ENCODE data around the gene PRIMPOL. TPM values are rescaled to one million over a fixed set of nuclear protein-coding genes. Genes with fewer than 3 reads are reported as not detected.
A peak's percentile ranks its signal among the peaks of the same experiment; 100 is the strongest.
"Not testable (repeated sequence)": the region's sequence is repeated elsewhere in the genome, so short reads cannot be mapped to it uniquely, and the experiment has no call there.

PRIMPOL gene
- total and polyA plus RNA-seq, 9 of the 15 experiments (the other 6 are each of a cell fraction or from before 2014, with no cell fraction given) = 11.0 to 32.0 (median 16.1) TPM

DNA sequence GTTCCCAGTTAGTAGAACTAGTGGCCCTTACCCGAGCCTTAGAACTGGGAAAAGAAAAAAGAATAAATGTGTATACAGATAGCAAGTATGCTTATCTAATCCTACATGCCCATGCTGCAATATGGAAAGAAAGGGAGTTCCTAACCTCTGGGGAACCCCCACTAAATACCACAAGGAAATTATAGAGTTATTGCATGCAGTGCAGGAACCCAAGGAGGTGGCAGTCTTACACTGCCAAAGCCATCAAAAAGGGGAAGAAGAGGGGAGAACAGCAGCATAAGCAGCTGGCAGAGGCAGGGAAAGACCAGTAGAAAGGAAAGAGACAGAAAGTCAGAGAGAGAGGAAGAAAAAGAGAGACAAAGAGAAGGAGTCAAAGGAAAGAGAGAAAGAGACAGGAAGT, 90.0 kb downstream of the PRIMPOL start:
- BruUV-seq (replicated peaks); H3K27me3 ChIP-seq (ENCODE audit: control insufficient read depth in 2 of 2, insufficient read depth in 2 of 2, low read length in 2 of 2); H3K79me2 ChIP-seq (ENCODE audit: control insufficient read depth, insufficient read depth, low read length); ATAC-seq; CTCF ChIA-PET (ENCODE audit: low intra/inter-chr PET ratio); H3K9me3 ChIP-seq (replicated peaks; ENCODE audit: control insufficient read depth, insufficient read depth, low read depth, low read length); H4K20me1 ChIP-seq (replicated peaks; ENCODE audit: control insufficient read depth, insufficient read depth, low read length); H3K4me2 ChIP-seq (ENCODE audit: insufficient read depth, low read length); DNase-seq (ENCODE audit: extremely low read depth in 1 of 4, low spot score in 3 of 4); H3K4me3 ChIP-seq; H3K9ac ChIP-seq (ENCODE audit: insufficient read depth in 1 of 2, low read depth in 2 of 2, low read length in 2 of 2); H3K9me1 ChIP-seq (ENCODE audit: control insufficient read depth, insufficient read depth, low read length); in situ Hi-C loops (cut with MboI); FAIRE-seq; H3K27ac ChIP-seq (ENCODE audit: extremely low read depth, low read depth, low read length); H3K36me3 ChIP-seq (ENCODE audit: control insufficient read depth, insufficient read depth, low read length); POLR2A ChIA-PET; H2AFZ ChIP-seq (ENCODE audit: low read depth, low read length); H3K4me1 ChIP-seq (replicated peaks in 1 of 2; ENCODE audit: control insufficient read depth in 2 of 2, insufficient read depth in 2 of 2, low read length in 2 of 2): not testable (repeated sequence)
- 0% methylated on average over 1 of the region's 1 CpG for WGBS (ENCODE audit: insufficient coverage, low coverage, missing lambda C conversion rate)
- TF ChIP-seq TRIM24 (IDR thresholded peaks at IDR 0.05) = peak in 1 of 2 experiments; percentile 41; a peak in 1 of 4 replicates
- intact Hi-C loops (cut with micrococcal nuclease) = loop anchor here (10.0 kb wide), 1 partner anchor 475 kb away; no protein-coding TSS in a partner anchor

DNA sequence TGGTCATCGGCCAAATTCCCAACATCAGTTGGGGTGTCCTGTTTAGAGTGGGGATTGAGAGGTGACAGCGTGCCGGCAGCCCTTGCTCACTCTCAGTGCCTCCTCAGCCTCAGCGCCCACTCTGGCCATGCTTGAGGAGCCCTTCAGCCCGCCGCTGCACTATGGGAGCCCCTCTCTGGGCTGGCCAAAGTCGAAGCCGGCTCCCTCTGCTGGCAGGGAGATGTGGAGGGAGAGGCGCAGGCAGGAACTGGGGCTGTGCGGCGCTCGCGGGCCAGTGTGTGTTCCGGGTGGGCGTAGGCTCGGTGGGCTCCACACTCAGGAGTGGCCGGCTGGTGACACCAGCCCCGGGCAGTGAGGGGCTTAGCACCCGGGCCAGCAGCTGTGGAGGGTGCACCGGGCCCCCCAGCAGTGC, 91.4 kb downstream of the PRIMPOL start:
- in situ Hi-C loops (cut with MboI) = loop anchor here (10.0 kb wide), 1 partner anchor 234 kb away; no protein-coding TSS in a partner anchor
- CTCF ChIA-PET (ENCODE audit: low intra/inter-chr PET ratio) = no interaction called here
- TF ChIP-seq CBX1 (IDR thresholded peaks at IDR 0.05; ENCODE audit: low read depth) (peak; percentile 35; the same call in 1 of the 2 replicates), ZNF717 (CRISPR knock-in tag; IDR thresholded peaks at IDR 0.05) (no peak), HLTF (IDR thresholded peaks at IDR 0.05) (peak; percentile 85), CBFA2T3 (IDR thresholded peaks at IDR 0.05) (no peak), CBX5 (IDR thresholded peaks at IDR 0.05; ENCODE audit: borderline replicate concordance, low read depth) (peak; percentile 75; the same call in 1 of the 2 replicates), CBX3 (IDR thresholded peaks at IDR 0.05; ENCODE audit: borderline replicate concordance in 1 of 2, low read length in 2 of 2) (0 out of 3 replicates have a peak, but pooled peaks of 1 of the 2 experiments have one; percentile 35), RAD21 (CRISPR knock-in tag; conservative IDR thresholded peaks at IDR 0.05 in 1 of 2, IDR thresholded peaks at IDR 0.05 in 1 of 2) (peak in 1 of 2 experiments; percentile 27; a peak in 2 of 4 replicates), ZNF766 (CRISPR knock-in tag; conservative IDR thresholded peaks at IDR 0.05) (no peak)
- TF ChIP-seq, protein P1, sequence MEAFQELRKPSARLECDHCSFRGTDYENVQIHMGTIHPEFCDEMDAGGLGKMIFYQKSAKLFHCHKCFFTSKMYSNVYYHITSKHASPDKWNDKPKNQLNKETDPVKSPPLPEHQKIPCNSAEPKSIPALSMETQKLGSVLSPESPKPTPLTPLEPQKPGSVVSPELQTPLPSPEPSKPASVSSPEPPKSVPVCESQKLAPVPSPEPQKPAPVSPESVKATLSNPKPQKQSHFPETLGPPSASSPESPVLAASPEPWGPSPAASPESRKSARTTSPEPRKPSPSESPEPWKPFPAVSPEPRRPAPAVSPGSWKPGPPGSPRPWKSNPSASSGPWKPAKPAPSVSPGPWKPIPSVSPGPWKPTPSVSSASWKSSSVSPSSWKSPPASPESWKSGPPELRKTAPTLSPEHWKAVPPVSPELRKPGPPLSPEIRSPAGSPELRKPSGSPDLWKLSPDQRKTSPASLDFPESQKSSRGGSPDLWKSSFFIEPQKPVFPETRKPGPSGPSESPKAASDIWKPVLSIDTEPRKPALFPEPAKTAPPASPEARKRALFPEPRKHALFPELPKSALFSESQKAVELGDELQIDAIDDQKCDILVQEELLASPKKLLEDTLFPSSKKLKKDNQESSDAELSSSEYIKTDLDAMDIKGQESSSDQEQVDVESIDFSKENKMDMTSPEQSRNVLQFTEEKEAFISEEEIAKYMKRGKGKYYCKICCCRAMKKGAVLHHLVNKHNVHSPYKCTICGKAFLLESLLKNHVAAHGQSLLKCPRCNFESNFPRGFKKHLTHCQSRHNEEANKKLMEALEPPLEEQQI (IDR thresholded peaks at IDR 0.05) = 0 out of 2 replicates have a peak, but pooled peaks have one; percentile 34
- TF ChIP-seq, protein P2, sequence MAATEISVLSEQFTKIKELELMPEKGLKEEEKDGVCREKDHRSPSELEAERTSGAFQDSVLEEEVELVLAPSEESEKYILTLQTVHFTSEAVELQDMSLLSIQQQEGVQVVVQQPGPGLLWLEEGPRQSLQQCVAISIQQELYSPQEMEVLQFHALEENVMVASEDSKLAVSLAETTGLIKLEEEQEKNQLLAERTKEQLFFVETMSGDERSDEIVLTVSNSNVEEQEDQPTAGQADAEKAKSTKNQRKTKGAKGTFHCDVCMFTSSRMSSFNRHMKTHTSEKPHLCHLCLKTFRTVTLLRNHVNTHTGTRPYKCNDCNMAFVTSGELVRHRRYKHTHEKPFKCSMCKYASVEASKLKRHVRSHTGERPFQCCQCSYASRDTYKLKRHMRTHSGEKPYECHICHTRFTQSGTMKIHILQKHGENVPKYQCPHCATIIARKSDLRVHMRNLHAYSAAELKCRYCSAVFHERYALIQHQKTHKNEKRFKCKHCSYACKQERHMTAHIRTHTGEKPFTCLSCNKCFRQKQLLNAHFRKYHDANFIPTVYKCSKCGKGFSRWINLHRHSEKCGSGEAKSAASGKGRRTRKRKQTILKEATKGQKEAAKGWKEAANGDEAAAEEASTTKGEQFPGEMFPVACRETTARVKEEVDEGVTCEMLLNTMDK (IDR thresholded peaks at IDR 0.05; ENCODE audit: borderline replicate concordance, insufficient read depth, low read depth, low read length, poor library complexity, severe bottlenecking) = no peak

More for the DNA sequence above, 91.4 kb downstream of the PRIMPOL start:
- no peaks in the 10 kb centered on the region for H3K36me3 ChIP-seq (ENCODE audit: control insufficient read depth, insufficient read depth, low read length)
- H3K27me3 ChIP-seq (ENCODE audit: control insufficient read depth in 2 of 2, insufficient read depth in 2 of 2, low read length in 2 of 2) = no peaks in the 10 kb centered on the region
- POLR2A ChIA-PET = no interaction called here
- H3K9ac ChIP-seq (ENCODE audit: insufficient read depth in 1 of 2, low read depth in 2 of 2, low read length in 2 of 2) = no peak overlapping the region
- no peaks in the 10 kb centered on the region for H4K20me1 ChIP-seq (replicated peaks; ENCODE audit: control insufficient read depth, insufficient read depth, low read length)
- no peak for ATAC-seq
- no peak overlapping the region for H3K27ac ChIP-seq (ENCODE audit: extremely low read depth, low read depth, low read length)
- no peaks in the 10 kb centered on the region for H3K79me2 ChIP-seq (ENCODE audit: control insufficient read depth, insufficient read depth, low read length)
- no peak overlapping the region for H2AFZ ChIP-seq (ENCODE audit: low read depth, low read length)
- H3K4me3 ChIP-seq = no peak overlapping the region
- H3K4me2 ChIP-seq (ENCODE audit: insufficient read depth, low read length) = no peak overlapping the region
- H3K9me1 ChIP-seq (ENCODE audit: control insufficient read depth, insufficient read depth, low read length) = no peaks in the 10 kb centered on the region
- H3K4me1 ChIP-seq (replicated peaks in 1 of 2; ENCODE audit: control insufficient read depth in 2 of 2, insufficient read depth in 2 of 2, low read length in 2 of 2) = peaks cover 2 to 4% of the 10 kb centered on the region in 2 experiments; a peak in 3 of 5 replicates
- no peak for DNase-seq (ENCODE audit: extremely low read depth in 1 of 4, low spot score in 3 of 4)
- peaks cover 2% of the 10 kb centered on the region; the same call in 1 of the 2 replicates for H3K9me3 ChIP-seq (replicated peaks; ENCODE audit: control insufficient read depth, insufficient read depth, low read depth, low read length)
- no peak for FAIRE-seq
- intact Hi-C loops (cut with micrococcal nuclease) = no loop called here
- BruUV-seq (replicated peaks) = no TSS peak
- WGBS (ENCODE audit: insufficient coverage, low coverage, missing lambda C conversion rate) = 75% methylated on average over 18 of the region's 20 CpGs

Measured in K562 (cell line).